Epithelial cell of prostate (primary cell): ENCODE data around the gene TAGLN3.
A peak's percentile ranks its signal among the peaks of the same experiment; 100 is the strongest.
"Not testable (repeated sequence)": the region's sequence is repeated elsewhere in the genome, so short reads cannot be mapped to it uniquely, and the experiment has no call there.

Experiments
- DNase-seq: peaks from one replicate; pipeline ENCODE4 v3.0.0-alpha.2; 2011; ENCODE audit warnings: low read depth, low spot score
- H3K27ac ChIP-seq: fragments of 450-650 bp; 2 replicates; pipeline ENCODE4 v1.5.1; 2017; ENCODE audit warnings: mild to moderate bottlenecking

Gene TAGLN3

DNA sequence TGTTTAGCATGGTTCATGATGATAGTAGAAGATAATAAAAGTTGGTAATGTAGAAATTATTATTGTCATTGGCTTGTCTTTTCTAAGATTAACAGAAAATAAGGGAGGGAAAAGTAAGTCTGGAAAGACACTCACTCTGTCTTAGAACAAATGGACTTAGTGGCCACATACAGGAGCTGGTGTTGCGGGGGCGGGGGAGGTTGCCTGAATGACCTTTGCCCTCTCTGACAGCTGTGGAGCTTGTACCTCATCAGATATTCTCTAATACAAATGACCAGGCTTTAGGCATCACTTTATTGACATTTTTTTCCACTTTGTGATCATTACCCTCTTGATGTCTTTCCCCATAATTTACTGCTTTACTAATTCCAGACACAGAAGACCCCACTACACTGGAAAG lies 5.9 kb downstream of the TAGLN3 start:
- peak overlapping the region; percentile 79 for H3K27ac ChIP-seq
- no peak for DNase-seq

DNA sequence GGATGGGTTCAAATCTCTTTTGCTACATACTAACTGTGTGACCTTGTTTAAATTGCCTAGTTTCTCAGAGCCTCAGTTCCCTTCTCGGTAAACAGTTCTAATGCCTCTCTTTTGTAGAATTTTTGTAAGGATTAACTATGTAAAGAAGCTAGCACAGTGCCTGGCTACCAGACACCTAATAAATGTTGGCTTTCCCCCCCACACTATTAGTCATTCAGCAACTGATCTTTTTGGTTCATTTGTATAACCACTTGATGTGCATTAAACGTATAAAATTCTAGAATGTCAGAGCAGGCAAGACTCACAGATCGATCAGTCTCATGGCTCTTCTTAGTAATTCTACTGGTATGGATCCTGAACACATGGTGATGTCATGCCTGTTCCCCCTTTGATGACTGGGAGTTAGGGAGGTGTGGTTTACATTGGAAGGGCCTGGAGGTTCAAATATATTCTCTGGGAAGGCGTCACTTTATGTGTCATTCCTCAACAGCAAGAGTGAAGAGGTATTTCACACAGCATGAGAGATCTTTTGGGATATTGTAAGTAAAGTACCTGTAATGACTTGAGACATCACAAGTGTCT lies 6.5 kb downstream of the TAGLN3 start:
- peak overlapping the region; percentile 79 for H3K27ac ChIP-seq
- DNase-seq, result no peak

DNA sequence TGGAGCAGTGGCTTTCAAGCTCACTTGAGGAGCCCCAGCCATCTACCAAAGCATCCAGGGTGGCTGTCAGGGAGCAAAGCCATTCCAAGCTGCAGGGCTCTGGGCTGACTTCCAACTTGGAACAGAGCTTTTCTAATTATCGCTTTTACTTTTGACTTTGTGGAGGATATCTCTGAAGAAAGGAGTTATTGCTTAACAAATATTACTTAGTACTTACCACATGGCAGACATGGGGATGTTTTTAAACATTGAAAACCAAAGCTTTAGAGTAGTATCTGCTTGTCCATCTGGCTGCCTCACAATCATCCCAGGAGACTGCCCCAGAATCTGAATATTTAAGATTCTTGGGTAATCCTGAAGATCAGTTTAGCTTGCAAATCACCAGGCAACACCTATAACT lies 8.9 kb downstream of the TAGLN3 start:
- DNase-seq, result no peak
- no peak overlapping the region for H3K27ac ChIP-seq

DNA sequence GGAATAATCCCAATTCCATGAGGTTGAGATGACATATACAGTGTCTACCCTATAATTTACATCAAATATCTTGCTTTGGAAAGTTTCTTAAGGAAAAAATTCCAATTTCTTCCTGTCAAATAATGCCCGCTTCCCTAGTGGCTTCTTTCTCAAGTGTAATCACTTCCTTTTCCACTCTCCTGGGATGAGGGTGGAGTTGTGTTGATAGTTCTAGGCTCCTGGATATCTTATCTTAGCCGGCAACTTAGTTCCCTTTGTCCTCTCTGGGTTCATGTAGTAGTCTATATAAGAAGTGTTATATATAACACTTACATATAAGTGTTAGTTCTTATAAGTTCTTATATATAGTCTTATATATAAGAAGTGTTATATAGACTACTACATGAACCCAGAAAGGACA lies 10.9 kb downstream of the TAGLN3 start:
- no peak for DNase-seq
- H3K27ac ChIP-seq, result no peak overlapping the region

DNA sequence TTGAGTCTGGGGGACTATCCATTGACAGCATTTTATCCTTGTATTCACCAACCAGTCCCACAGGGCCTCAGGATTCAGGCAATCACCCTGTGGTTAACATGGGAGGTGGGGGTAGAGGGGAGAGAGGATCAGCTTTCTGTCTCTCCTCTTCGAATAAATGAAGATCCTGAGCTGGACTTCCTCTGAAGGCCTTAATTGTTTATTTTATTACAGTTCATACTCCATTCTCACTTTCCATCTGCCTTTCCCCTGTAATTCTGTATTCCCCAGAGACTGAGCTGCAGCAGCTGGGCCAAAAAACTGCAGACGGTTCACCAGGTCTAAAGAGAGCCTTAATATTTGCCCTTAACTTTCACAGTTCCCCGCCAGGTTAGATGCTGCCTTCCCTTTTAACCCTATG lies 11.9 kb downstream of the TAGLN3 start:
- H3K27ac ChIP-seq, result no peak overlapping the region
- no peak for DNase-seq

DNA sequence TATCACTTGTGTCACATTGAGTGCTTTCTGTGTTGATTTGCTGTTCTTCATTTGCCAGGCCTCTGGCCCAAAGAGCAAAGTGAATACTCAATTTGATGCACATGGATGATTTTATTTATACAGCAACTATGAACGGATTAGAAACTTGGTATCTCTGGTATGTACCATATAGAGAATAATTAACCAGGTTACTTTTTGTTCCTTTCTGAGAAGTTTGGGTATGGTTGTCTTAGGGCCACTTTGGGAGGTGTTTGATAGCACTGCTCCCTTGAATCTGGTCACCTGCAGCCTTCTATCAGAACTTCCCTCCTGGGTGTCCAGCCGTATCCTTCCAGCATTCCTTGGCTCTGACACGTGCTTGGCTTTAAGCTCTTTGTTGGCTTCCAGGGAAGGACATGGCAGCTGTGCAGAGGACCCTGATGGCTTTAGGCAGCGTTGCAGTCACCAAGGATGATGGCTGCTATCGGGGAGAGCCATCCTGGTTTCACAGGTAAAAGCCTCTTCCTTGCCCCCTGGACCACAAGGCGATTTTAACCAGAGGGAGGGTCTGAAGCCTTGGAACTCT lies 12.7 kb downstream of the TAGLN3 start:
- no peak overlapping the region for H3K27ac ChIP-seq
- DNase-seq, result no peak

DNA sequence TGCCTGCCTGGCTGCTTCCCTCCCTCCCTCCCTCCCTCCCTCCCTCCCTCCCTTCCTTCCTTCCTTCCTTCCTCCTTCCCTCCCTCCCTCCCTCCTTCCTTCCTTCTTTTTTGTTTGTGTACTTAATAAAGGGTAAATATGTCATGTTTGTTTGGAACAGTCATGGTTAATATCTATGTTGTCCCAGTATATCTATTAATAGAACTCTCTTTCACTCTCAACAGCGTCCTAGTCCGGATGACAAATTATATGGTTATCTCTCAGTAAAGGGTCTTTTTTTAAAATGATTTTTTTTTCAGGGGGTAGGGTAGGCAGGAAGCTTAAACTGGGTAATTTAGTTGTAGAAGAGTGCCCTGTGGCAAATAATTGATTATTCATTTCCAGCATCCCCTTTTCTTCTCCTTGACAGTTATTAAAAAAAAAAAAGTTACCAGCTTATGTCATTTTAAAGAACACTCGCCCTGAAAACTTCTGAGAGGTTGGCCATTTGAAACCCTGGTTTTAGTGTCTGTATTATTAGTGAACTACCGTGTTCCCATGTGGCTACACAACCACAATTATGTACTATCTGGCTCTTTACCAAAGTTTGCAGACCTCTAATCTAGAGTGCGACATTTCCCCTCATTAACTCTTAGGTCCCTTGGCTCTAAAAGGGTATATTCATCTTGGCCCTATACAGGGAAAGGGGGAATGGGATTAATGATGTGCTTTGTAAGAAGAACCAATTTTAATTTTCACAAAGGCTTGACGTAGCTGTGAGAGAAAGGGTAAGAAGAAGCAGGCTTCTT lies 13.7 kb downstream of the TAGLN3 start:
- H3K27ac ChIP-seq, result no peak overlapping the region

DNA sequence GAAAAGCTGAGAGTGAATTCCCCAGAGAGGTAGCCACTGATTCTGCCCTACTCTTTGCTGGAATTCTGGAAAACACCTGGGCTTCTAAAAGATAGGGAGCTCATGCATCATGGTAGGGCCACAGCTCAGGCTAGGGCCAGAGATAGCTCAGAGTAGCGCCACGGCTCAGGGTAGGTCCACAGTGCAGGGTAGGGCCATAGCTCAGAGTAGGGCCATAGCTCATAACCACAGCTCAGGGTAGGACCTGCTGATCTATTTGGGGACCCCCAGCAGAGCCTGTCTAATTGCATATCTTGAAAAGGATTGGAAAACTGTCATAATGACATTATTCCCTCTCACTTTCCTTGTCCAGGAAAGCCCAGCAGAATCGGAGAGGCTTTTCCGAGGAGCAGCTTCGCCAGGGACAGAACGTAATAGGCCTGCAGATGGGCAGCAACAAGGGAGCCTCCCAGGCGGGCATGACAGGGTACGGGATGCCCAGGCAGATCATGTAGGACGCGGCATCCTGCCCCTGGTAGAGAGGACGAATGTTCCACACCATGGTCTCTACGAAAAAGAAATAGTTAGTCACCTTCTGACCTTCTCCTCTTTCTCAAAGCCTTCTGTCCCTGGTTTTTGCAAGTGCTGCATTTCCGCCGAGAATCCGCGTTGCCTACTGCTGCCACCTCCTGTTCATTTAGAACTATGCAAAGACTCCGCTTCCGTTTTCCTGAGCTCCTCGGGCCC lies 14.5 kb downstream of the TAGLN3 start:
- no peak overlapping the region for H3K27ac ChIP-seq
- no peak for DNase-seq

More for the DNA sequence above, 13.7 kb downstream of the TAGLN3 start:
- DNase-seq, result no peak

DNA sequence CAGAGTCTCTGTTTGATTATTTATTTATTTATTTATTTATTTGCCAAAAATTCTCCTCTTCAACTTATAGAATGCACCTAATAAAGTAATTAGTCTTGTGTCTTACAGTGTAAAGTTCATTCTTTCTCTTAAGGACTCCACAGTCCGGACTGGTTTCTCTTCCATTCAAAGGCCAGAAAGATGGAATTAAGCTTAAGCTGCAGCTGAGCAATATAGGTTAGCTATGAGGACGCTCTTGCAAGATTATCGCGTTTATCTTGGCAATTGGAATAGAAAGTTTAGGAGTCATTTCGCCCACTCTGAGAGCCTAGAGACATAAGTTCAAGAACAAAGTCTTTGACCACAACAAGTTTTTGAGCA lies 15.0 kb downstream of the TAGLN3 start:
- no peak overlapping the region for H3K27ac ChIP-seq

DNA sequence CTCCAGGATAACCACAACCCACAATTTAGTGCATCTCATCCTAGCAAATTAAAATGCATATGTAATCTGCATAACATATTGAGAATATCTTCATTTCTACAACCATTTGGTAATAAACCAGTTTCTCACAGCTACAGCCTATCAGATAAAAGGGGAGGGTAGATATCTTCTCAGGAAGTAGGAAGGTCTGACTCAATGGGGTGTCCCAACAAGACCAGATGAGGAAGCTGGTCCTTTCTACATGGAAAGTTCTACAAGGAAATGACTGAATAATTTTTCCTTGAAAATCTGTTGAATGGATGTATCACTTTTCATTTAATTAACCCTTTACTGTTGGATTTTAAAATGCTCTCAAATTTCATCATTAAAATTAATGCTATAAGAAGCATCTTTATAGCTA lies 18.4 kb downstream of the TAGLN3 start:
- DNase-seq, result no peak
- no peak overlapping the region for H3K27ac ChIP-seq

More for the DNA sequence above, 15.0 kb downstream of the TAGLN3 start:
- DNase-seq, result no peak

DNA sequence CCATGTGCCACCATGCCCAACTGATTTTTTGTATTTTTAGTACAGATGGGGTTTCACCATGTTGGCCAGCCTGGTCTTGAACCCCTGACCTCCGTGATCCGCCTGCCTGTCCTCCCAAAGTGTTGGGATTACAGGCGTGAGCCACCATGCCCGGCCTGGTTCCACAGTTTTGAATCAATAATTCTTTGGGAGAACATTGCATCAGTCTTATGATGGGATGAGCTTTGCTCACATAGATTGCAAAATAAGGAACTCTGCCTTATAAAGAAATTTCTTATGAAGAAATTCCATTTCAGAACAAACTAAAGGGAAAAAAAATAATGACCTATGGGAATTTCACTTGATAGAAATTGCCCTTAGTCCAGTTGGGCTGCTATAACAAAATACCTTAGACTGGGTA lies 20.0 kb downstream of the TAGLN3 start:
- DNase-seq, result no peak
- no peak overlapping the region for H3K27ac ChIP-seq

DNA sequence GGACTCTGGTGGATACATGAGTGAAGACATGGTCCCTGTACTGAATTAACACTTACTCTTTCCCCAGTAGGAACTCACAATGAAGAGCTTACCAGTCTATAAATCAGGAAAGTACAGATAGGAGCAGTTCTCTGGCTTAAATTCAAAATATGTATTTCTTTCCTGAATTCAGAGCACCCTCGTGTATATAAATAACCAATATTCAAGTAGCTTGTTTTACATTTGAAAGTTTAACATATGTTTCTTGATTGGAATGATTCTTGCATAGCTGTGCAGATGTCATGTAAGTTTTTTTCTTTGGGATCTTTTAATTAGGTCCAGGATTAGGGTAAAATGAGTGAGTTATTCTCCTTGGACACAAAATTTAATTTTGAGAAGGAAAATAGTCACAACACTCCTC lies 21.0 kb downstream of the TAGLN3 start:
- no peak overlapping the region for H3K27ac ChIP-seq
- no peak for DNase-seq

DNA sequence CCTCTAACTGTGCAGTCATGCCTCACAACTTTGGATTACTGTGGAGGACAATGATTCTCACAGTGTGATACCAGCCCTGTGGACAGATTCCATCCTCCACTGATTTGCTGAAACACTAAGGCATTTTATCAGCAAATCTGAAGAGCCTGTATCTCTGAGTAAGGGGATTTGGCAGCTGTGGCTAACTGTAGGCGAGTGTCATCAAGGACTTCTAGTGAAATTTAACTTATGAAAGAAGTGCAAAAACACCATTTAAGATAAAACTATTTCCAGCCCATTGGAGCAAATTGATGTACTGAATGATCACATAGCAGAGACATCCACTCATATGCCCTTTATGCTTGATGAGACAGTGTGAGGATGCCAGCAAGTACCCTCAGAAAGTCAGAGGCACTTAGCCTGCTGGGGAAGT lies 22.0 kb downstream of the TAGLN3 start:
- no peak overlapping the region for H3K27ac ChIP-seq
- DNase-seq, result no peak

DNA sequence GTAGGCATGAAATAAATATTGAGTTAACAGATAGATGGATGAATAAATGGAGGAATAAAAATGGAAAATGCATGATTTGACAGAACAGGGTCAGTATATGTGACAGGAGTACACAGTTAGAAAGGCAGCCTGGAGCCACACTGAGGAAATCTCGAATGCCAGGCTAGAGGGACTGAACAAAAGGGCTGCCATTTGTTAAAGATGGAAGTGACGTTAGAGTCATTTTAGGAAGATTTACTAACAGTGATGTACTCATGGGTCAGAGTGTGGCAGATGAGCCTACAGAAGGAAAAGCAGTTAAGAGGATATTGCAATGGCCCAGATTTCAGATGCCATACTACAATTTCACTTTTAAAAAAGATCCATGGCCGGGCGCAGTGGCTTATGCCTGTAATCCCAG lies 28.4 kb downstream of the TAGLN3 start:
- no peak for DNase-seq
- no peak overlapping the region for H3K27ac ChIP-seq

DNA sequence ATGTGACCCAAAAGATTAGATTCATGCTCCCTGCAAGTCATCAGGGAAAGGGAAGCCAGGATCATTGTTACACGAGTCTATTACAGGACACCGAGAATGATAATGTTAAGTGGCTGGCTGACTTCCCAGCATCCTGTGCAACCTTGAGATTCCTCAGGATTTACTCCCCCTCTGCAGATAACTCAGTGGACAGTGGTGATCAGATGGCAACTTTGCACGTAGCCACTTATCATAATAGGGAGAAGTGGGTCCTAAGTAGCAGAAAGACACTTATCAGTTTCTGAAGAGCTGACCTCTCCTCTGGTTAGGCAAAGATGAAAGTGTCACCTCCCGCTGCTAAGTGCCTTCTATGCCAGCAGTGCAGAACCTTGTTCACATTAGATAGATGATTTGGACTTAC lies 29.1 kb downstream of the TAGLN3 start:
- no peak overlapping the region for H3K27ac ChIP-seq
- DNase-seq, result no peak

DNA sequence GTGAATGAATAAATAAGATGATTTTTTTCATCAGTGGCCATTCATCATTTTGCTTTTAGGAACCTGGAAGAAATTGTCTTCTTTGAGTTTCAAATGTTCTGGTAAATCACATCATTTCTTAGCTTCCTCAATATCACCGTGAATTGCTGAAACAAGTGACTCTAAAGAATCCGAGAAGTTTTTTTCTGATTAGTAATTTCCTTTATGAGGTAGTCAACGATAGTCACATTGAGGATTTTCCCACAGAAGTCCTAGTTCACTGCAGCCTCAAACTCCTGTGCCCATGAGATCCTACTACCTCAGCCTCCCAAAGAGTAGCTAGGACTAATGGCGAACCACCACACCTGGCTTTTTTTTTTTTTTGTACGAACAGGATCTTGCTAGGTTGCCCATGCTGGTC lies 32.2 kb downstream of the TAGLN3 start:
- no peak for DNase-seq
- H3K27ac ChIP-seq, result no peak overlapping the region

DNA sequence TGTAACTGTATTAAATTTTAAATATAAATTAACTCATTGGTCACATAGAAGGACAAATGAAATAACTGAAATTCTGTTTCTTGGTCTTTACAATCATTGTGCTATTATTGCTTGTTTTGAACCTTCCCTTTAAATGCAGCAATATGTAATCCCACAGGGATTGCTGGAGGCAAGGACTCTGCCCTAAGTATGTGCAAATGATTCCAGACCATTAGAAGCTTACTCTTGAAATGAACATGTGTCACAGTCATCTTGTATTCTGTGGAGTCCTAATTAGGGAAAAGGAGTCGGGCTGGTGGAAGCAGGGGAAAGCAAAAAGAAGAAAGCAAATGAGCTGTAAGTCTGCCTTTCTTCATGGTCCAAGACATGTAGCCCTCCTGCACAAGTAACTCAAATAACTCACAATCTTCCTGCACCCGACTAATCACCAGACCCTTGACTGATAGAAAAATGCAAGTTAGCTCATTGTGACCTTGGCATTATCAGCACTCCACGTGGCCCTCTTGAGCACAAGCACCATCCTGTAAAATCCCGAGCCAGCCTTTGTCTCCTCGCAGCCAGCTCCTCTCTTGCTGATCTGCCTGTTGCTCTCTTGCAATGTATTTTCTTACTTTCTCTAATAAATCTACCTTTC lies 33.5 kb downstream of the TAGLN3 start:
- DNase-seq, result no peak
- no peak overlapping the region for H3K27ac ChIP-seq

DNA sequence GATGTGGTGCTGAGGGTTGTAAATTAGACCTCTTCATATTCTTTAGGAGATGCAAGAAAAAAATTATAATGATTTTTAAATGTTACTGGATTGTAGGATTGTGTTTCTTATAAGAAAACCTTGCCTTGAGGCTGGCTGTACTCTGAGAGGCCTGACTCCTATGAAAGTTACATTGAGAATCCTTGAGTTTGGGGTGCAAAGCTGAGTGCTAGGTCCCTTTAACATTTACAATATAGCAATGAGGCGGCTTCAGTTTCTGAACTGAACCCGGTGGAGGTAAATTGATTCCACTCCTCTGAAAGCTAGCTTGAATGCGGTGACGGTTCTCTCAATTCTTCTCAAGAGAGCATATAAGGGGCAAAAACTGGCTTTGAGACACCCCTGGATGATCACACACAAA lies 35.7 kb downstream of the TAGLN3 start, which contains the start of gene TMPRSS7:
Gene TMPRSS7, plus strand, starts transcription at position 301 of the 400 bp plus-strand sequence. CDS start 110 bp downstream, outside the sequence.
- no peak within 1 kb of the TSS for H3K27ac ChIP-seq

DNA sequence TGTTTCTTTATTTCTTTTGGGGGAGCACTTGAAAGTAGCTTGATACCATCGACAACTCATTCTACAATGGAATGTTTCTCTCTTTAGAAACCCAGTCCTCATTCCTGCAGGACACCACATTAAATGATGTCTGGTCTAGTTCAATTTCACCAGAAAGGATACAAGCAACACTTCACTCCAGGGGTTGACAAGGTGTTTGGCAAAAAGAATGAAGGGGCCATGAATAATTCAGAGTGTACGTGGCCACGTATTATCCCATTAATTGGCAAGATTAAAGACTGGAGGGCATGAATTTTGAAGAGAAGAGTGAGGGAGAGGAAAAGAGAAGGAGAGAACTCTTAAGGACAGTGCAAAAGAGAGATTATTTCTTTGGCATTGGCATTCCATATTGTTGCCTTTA lies 36.5 kb downstream of the TAGLN3 start:
- no peak overlapping the region for H3K27ac ChIP-seq
- DNase-seq, result no peak

More for the DNA sequence above, 35.7 kb downstream of the TAGLN3 start, which contains the start of gene TMPRSS7:
- no peak for DNase-seq

DNA sequence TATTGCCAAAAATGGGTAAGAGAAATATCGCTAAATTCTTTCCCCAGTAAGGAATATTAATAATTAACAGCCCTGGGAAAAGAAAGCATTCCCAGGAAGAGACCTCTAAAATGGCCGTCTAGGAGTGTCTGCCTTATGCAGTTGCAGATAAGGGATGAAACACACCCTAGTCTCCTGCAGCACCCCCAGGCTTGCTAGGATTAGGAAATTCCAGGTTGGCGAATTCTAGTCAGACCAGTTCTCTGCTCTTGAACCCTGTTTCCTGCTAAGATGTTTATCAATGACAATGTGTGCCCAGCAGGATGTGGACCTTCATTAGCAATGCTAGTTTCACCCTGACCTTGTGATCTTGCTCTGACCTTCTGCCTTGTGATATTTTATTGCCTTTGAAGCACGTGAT lies 38.5 kb downstream of the TAGLN3 start:
- not testable (repeated sequence) for DNase-seq, H3K27ac ChIP-seq
